Cerebellar nuclear complex (tissue), 1 donor: ENCODE data around the gene NFKBIZ.
"Not testable (repeated sequence)": the region's sequence is repeated elsewhere in the genome, so short reads cannot be mapped to it uniquely, and the experiment has no call there.

Experiments
- DNase-seq, 2 experiments: peaks; one replicate each; lab custom pipeline; 2025; lab: John Stamatoyannopoulos, UW

NFKBIZ gene

DNA sequence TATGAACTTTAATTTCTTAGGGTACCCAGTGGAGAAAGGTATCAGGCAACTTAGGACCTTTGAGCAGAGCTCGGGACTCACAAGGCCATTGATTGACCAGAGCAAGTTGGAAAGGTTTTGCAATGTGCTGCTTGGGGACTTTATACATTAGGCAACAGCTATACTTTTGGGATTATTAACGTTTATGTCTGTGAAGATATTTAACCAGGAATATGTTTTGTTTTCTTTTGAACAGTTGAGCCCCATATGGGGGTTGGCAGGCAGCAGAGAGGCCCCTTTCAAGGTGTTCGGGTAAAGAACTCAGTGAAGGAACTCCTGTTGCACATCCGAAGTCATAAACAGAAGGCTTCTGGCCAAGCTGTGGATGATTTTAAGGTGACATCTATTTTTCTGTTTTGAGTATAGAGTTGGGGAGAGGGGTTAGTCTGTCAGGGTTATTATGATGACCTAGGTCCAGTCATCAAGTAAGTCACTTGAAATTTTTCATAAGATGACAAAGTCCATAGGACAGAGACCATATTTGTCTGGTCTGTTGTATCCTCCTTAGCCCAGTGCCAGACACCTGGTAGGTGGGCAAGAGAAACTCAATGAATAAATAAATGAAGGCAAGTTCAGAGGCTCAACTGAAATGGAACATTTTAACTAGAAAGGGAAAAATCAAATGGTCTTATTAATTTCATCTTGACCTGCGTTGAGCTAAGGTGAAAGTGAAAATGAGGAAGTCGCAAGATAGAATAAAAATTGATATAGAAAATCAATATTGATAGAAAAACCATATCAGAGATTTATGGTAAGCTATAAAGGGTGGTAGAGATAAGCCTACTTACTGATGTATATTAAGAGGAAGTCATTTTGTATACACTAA lies 2.8 kb downstream of the NFKBIZ start:
- no peak for DNase-seq

- DNase-seq, result no peak
Measured at GRCh38 chr3:101852983-101853840, 3.9 kb downstream of the NFKBIZ start.

GRCh38 chr3:101853982-101854381 lies 4.7 kb downstream of the NFKBIZ start:
- DNase-seq, result no peak

DNA sequence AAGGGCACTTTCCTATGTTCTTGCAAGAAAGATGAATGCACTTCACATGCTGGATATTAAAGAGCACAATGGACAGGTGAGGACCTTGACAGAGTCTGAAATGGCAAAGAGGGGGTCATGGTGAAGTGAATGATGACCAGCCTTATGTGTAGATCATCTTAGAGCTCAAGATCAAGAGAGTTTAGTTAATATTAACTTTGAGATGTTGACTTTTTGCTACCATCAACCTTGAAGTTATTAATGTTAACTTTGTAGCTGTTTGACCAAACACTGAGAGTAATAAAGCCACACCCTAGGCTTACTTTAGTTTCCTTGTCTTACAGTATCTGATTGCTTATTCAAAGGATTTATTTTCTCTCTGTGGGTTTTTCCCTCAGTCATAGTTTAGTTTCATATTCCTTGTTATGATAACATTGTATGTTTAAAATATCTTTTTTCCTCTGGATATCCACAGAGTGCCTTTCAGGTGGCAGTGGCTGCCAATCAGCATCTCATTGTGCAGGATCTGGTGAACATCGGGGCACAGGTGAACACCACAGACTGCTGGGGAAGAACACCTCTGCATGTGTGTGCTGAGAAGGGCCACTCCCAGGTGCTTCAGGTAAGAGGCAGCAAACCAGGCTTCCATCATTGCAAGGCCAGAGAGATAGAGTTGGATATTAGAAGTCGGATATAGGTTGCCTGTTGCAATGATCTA lies 5.4 kb downstream of the NFKBIZ start:
- no peak for DNase-seq

DNA sequence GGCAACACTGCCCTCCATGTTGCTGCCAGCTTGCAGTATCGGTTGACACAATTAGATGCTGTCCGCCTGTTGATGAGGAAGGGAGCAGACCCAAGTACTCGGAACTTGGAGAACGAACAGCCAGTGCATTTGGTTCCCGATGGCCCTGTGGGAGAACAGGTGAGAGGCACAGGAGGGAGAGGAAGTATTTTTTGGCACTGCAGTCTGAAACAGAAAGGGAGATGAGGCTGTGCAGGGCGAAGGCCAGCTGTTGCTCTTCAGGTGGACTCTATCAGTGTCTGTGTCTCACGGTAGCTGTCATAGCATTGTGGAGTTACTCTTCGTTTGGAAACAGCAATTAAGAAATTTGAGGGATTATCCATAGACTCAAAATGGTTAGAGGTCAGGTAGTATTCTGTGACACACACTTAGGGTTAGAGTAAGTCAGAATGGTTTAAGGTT lies 8.0 kb downstream of the NFKBIZ start:
- DNase-seq, result no peak

DNA sequence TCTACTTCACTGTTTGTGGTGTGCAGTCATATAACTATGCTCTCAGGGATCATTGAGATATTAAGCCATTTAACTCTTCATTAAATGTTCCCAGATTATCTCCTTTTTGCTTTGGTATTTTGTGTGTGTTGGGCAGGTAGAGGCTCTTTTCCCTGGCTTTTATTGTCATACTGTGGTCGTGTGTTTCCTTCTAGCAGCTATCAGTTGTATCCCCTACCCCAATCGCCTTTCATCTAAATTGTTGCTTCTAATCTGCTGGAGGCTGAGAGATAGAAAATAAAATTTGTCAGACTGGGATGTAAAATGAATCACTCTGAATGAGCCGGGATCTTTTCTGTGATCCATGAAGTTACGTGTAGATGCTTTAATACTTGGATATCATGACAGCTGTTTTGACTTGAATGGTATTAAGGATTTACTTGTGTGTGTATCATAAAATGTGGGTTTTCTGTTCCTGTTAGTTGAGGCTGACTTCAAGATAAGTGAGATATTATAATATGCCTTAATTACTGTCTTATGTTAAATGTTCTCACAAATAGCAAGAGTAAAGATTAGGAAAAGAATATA lies 9.2 kb downstream of the NFKBIZ start:
- DNase-seq, result no peak

DNA sequence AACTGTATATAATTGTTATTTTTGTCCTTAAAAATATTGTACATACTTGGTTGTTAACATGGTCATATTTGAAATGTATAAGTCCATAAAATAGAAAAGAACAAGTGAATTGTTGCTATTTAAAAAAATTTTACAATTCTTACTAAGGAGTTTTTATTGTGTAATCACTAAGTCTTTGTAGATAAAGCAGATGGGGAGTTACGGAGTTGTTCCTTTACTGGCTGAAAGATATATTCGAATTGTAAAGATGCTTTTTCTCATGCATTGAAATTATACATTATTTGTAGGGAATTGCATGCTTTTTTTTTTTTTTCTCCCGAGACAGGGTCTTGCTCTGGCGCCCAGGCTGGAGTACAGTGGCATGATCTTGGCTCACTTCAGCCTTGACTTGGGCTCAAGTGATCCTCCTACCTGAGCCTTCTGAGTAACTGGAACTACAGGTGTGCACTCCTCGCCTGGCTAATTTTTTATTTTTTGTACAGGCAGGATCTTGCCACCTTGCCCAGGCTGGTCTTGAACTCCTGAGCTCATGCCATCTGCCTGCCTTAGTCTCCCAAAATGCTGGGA lies 10.7 kb downstream of the NFKBIZ start:
- DNase-seq, result no peak

- DNase-seq, result no peak
Measured at GRCh38 chr3:101861212-101861788, 12.0 kb downstream of the NFKBIZ start.

GRCh38 chr3:101861789-101862415 lies 12.6 kb downstream of the NFKBIZ start:
- DNase-seq, result no peak

DNA sequence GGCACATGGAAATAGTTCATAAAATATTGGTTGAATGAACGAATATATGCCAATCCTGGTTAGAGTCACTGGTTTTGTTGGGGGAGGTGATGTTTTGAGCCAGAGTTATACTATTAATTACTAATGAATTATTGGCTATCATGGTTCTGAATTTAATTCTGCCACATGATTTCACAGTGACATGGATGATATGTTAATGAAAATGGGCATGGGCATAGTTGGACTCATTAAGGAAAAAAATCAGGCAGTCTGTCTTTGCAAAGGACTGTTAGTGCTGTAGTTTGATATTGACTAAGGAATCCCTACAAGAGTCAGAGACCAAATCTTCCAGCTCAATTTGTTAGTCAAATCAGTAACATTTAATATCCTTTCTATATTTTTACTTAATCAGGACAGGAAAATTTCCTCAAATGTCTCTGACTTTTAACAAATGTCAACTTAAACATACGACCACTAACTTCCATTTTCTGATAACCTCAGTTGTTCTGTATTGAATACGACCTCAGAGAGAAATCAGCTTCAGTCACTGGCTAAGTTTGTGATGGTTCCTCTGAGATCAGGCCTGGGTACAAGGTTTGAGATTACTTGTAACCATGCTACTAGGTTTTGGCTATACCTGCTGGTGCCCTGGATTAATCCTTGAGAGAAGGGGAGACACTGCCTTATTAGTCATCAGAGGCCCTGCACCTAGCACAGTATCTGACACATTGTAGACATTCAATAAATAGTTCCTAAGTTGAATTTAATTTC lies 13.3 kb downstream of the NFKBIZ start:
- no peak for DNase-seq

DNA sequence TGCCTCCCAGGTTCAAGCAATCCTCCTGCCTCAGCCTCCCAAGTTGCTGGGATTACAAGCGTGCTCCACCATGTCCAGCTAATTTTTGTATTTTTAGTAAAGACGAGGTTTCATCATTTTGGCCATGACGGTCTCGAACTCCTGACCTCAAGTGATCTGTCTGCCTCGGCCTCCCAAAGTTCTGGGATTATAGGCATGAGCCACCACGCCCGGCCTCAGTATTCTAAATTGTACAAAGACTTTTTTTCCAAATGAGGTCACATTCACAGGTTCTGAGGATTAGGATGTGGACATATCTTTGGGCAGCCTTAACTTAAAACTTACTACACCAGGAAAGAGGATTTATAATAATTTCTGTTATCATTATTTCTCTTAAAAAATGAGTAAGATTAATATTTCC lies 15.6 kb downstream of the NFKBIZ start:
- DNase-seq, result not testable (repeated sequence)

DNA sequence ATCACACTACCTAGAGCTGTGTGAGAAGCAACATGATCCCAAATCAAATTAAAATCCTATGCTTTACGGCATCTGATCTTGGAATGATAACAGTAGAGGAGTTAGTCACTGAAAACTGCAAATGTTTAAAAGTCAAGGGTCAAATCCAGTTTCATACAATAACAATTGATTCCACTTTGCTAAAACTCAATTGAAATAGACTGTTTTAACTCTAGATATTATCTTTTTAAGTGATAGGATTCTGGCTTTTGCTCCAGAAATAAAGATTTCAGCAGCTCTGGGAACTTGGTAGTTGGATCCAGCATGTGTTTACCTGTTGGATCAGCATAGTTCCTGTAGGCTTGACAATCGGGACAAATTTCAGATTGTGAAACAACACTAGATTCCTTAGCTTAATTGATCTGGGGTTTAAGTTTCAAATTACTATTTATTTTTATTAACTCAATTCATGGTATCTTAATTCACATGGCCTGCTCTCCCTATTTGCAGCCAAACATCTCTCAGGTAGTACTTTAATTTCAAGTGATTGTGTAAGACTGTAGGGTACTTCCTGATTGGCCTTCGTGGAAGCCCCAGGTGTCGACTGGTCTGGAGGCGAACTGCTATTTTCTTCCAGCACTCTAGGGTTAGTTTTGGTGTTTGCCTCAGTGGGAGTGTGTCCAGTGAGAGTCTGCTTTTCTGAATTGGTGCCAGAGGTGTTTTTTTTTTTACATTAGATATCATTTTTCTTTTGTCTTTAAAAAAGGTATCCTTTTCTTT lies 16.6 kb downstream of the NFKBIZ start:
- no peak for DNase-seq

DNA sequence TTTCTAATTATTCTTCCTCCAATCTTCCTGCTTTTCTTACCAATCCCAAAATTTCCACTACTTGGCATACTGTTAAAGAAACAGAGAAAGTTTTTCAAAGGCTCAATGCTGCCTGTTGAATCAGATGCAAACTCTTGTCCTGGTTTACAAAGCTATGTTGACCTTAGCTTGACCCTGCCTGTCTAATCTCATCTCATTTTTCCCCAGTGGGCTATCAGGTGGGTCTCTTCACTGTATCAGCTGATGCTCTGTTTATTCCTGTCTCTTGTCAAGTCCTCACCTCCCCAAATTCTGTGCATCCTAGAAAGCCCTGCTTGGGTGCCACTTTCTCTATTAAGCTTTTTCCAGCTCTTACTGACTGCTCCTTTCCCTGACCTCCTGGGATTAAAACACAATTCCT lies 18.2 kb downstream of the NFKBIZ start:
- no peak for DNase-seq

DNA sequence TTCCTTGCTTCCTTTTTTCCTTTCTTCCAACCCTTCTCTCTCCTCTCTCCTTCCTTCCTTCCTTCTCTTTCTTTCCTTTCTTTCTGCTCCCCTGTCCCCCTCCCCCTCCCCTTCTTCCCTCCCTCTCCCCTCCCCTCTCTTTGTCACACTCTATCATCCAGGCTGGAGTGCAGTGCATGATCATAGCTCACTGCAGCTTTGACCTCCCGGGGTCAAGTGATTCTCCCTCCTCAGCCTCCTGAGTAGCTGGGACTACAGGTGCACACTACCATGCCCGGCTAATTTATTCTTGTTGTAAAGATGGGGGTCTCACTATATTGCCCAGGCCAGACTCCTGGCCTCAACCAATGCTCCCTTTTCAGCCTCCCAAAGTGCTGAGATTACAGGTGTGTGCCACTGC lies 18.7 kb downstream of the NFKBIZ start:
- DNase-seq, result no peak

DNA sequence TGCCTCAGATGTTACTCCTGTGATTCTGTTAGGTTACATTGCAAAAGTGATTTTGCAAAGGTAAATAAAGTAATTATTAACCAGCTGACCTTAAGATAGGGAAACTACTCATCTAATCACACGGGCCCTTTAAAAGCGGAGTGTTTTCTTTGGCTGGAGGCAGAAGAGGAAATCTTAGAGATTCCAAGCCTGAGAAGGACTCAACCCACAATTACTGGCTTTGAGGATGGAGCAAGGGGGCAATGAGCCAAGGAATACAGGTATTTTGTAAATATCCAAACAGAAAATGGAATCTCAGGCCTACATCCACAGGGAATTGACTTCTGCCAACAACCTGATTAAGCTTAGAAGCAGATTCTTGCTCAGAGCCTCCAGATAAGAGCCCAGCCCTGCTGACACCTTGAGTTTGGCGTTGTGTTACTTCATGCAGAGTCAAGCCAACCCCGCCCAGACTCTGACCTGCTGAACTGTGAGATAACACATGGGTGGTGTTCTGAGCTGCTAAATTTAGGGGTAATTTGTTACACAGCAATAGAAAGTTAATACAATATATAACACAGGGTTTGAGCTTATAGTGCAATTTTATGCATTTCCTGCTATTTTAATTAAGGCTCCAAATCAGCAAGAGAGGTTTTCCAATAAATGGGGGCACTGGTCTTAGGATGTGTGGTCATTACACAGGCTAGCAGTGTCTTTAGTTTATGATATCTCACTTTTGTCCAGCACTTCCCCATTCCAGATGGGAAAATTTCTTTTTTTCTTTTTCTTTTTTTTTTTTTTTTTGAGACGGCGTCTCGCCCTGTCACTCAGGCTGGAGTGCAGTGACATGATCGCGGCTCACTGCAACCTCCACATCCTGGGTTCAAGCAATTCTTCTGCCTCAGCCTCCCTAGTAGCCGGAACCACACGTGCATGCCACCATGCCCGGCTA lies 19.5 kb downstream of the NFKBIZ start:
- no peak for DNase-seq

- no peak for DNase-seq
Measured at GRCh38 chr3:101870138-101870537, 20.8 kb downstream of the NFKBIZ start.

- no peak for DNase-seq
Measured at GRCh38 chr3:101873619-101874018, 24.3 kb downstream of the NFKBIZ start.

DNA sequence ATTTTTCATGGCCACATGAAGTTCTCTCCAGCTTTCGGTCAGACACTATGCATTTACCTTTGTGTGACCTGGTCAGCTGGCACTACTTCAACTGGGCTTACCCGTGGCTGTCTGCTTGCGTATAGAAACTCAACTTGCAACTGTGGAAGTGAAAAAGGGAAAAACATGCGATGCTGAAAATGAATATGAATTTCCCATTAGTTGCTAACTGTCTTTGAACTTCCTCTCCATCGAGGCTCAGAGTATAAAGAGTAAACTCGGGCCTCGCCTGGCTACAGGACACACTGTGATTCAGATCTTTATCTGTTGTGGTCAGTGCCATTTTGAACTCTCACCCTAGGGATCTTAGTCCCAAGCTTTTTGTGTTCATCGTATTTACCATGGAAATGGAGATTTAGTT lies 26.8 kb downstream of the NFKBIZ start:
- no peak for DNase-seq
